ENCODE measurements around the gene TRAPPC2L. TPM values are rescaled to one million over a fixed set of nuclear protein-coding genes. Genes with fewer than 3 reads are reported as not detected.

TRAPPC2L gene
- total RNA-seq, 1 donor from 2014 or later: 60.1 TPM

GRCh38 chr16:88856122-88856827, 652 bp upstream of the TRAPPC2L start:
- intact Hi-C loops (cut with micrococcal nuclease): loop anchor here (2.0 to 5.0 kb wide), 4 partner anchors 111 to 404 kb away; partner anchors contain the start of genes CDH15 and ZFPM1

GRCh38 chr16:88857728-88858339, 907 bp downstream of the TRAPPC2L start:
- intact Hi-C loops (cut with micrococcal nuclease): loop anchor here (1.0 to 5.0 kb wide), 7 partner anchors 47 to 406 kb away; partner anchors contain the start of genes APRT, CDH15 and ZFPM1

DNA sequence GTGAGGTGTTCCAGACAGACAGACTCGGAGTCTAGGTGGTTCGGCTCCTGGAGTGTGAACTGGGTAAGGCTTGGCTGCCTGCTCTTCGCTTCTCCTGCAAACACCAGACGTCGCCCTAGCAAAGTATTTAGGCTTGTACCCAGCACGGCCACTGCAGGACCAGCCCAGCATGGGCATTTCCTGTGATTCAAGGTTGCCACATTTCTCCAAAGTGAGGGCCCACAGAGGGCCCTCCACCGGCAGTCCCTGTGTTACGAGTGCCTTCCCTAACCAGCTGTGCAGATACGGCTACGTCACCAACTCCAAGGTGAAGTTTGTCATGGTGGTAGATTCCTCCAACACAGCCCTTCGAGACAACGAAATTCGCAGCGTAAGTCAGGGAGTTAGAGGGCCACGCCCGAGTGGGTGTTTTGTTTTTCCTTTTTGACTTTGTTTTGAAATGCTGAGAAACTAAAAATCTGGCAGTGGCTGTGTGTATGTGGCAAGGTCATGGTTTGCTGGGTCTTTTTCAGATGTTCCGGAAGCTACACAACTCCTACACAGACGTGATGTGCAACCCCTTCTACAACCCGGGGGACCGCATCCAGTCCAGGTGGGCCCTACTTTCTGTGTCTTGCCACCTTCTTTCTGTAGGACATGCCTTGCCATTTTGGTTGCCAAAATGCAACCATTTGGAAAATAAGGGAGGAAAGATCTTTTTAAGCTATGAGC, 2.6 kb downstream of the TRAPPC2L start:
- intact Hi-C loops (cut with micrococcal nuclease): loop anchor here (5.0 kb wide), 1 partner anchor 407 kb away; the partner anchor contains the start of gene ZFPM1

GRCh38 chr16:88861359-88861758, 4.4 kb downstream of the TRAPPC2L start:
- intact Hi-C loops (cut with micrococcal nuclease): no loop called here

GRCh38 chr16:88862968-88863367, 6.0 kb downstream of the TRAPPC2L start:
- intact Hi-C loops (cut with micrococcal nuclease): no loop called here

DNA sequence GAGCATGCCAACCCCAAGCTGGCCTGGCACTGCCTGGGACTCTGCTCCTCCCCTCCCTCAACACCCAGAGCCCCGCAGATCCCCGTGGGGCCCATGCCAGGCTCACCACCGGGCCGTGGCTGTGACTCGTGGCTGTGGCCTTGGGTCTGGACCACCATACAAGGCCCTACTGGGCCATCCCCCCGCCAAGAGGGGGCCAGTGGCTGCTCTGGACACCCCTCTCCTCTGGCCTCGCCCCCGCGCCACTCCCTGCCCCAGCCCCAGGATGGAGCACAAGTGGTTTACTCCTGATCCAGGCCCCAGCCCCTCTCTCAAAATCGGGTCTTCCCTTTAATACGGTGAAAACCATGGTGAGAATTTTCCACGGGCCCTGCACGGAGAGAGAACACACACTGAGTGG, 6.5 kb downstream of the TRAPPC2L start:
- intact Hi-C loops (cut with micrococcal nuclease): no loop called here

- intact Hi-C loops (cut with micrococcal nuclease): no loop called here
Measured at GRCh38 chr16:88864099-88864498, 7.2 kb downstream of the TRAPPC2L start.

DNA sequence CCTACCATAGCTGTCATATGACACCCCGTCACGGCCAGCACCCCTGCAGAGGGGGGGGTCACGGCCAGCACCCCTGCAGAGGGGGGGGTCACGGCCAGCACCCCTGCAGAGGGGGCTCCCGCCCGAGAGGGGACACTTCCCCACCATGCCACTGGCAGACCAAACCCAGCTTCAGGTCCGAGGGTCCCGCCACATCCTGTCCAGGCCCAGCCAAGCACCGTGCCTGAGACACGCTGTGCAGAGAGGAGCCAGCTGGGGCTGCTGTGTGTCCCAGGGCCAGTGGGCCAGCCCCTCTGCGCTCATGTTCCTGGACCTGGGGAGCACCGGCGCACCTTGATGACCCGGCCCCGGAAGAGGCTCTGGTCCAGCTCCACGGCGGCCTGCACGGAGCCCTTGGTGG, 7.6 kb downstream of the TRAPPC2L start:
- intact Hi-C loops (cut with micrococcal nuclease): no loop called here

DNA sequence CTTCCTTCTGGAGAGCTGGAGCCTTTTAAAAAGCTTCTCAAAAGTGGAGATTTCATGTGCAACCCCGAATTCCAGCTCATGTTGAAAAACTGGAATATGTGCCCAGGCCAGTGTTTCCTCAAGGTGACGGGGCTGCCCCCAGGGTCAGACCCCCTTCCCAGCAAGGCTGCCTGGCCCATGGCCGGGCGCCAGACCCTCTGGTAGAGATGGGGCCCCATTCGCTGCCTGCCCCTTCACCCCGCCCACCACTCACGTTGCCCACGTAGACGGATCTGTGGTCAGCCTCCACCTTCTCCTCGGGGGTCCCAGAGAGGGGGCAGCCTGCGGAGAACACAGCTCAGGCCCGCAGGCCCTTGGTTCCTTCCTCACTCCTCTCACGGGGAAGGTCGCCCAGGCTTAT, 8.4 kb downstream of the TRAPPC2L start:
- intact Hi-C loops (cut with micrococcal nuclease): no loop called here

- intact Hi-C loops (cut with micrococcal nuclease): no loop called here
Measured at GRCh38 chr16:88865742-88866141, 8.8 kb downstream of the TRAPPC2L start.

- intact Hi-C loops (cut with micrococcal nuclease): no loop called here
Measured at GRCh38 chr16:88866151-88866920, 9.4 kb downstream of the TRAPPC2L start, which contains the start of gene PABPN1L. Gene PABPN1L (minus strand): TSS chr16:88866660. CDS start chr16:88866606, 54 bp downstream.

DNA sequence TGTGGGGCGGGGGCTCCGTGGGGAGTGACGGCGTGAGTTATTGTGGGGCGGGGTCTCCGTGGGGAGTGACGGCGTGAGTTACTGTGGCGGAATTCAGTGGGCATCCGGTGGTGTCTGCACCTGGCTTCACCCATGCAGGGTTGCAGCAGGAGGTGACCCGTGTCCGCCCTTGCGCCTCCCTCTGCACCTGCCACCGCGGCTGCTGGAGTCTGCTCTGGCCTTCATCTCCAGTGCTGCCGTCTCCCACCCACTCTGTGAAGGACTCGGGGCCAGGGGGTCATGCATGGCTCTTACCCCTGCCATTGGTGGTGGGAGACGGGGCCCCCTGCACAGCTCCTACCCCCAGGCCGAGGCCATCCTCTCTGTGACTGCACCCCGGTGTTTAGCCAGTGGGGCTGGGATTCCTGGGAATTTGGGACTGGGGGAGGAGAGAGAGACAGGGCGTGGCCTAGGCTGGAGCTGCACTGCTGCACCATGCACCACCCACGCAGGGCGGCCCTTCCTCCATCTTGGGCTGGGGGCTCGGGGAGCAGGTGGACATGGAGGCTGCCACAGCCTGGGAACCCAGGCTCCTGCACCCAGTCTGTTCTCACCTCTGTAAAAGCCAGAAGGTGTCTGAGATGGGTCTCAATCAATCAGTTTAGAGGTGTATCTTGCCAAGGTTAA, 10.8 kb downstream of the TRAPPC2L start:
- intact Hi-C loops (cut with micrococcal nuclease): no loop called here

DNA sequence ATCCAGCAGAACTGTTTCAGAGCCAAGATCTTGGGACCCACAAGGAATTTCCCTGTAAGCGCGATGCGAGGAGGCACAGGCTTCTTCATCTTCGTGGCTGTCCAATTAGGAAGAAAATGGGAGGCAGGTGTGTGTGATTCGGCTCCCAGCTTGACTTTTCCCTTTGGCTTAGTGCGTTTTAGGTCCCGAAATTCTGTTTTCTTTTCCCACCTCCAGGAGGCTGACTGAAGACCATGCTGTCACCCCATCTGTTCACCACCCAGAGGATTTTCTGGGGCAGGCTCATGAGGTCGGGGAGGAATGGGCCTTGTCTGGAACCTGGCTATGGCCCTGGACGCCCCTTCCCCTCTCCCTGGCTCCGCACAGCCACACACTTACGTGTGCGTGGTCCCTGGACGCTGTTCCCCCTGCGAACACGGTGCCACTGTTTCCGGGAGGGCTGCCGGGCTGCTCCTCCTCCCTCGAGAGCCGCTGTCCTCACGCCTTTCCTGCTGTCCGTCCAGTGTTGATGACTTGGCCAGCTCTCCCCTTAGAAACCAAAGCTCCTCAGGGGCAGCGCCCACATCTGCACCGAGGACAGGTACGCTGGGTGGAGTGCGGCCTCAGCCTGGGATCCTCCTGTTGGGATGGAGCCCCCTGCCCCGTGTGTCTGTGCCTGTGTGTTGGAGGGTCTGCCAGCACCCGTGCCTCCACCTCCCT, 12.2 kb downstream of the TRAPPC2L start:
- intact Hi-C loops (cut with micrococcal nuclease): no loop called here

- intact Hi-C loops (cut with micrococcal nuclease): no loop called here
Measured at GRCh38 chr16:88869673-88869980, 12.7 kb downstream of the TRAPPC2L start.

GRCh38 chr16:88870608-88871348, 13.9 kb downstream of the TRAPPC2L start:
- intact Hi-C loops (cut with micrococcal nuclease): no loop called here

DNA sequence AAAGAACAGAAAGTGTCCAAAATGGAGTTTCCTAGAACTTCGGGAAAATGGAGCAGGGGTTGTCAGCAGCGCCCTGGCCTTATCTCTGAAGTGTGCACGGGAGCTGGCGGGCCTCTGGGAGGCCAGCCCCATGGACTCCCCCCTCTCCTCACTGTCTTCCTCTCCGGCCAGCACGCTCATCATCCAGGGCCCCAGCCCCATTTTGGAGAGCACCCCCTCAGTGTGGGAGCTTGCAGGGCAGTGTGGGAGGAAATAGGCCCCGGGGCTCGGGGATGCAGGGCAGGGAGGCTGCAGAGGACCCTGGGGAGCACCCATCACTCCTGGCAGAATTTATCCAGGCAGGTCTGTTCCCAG, 14.4 kb downstream of the TRAPPC2L start:
- intact Hi-C loops (cut with micrococcal nuclease): no loop called here

GRCh38 chr16:88871730-88872416, 14.9 kb downstream of the TRAPPC2L start:
- intact Hi-C loops (cut with micrococcal nuclease): no loop called here

- intact Hi-C loops (cut with micrococcal nuclease): no loop called here
Measured at GRCh38 chr16:88872650-88873331, 15.9 kb downstream of the TRAPPC2L start.

All from T-helper 2 cell treated with Interferon-gamma antibody and Interleukin-4, amounts not matched to agents 100 ng/mL and 5 ng/mL, for 36 hours (primary cell).